Measurements from ENCODE around the gene SCNN1A. TPM values are rescaled to one million over a fixed set of nuclear protein-coding genes. Genes with fewer than 3 reads are reported as not detected.

The SCNN1A gene
- total RNA-seq, 1 donor from 2014 or later: 20.3 TPM

DNA sequence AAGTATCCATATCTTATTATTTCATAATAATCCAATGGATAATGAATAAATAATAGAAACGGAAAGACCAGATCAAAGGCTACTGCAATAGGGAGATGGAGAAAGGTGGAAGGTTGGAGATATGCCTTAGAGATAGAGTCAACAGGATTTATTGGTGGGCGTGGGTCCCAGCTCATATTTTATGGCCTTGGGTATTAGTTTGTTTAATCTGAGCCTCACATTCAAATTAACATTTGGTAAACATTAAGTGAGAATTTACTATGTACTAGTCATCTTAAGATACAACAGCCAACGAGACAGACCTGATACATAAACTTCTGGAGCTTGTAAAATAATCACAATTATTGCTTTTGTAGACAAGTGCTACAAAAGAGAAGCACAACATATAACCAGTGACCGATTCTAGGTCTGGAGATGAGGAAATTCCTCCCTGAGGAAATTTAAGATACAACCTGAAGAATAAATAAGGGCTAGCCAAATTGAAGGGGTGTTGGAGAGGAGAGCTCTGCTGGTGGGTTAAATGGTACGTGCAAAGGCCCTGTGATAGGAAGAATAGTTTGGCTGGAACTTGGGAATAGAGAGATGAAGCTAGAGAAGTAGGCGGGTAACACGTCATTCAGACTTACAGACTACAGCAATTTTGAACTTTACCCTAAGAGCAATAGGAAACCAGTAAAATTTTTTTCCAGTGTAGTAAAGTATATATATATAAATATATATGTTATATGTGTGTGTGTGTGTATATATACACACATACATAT is 24.7 kb upstream of the SCNN1A start:
- no peaks in the 10 kb centered on the region for H3K9me3 Mint-ChIP-seq
- TF ChIP-seq CTCF (IDR thresholded peaks at IDR 0.05; ENCODE audit: unreplicated experiment): no peak
- H3K36me3 Mint-ChIP-seq: peaks cover 6% of the 10 kb centered on the region
- H3K27me3 Mint-ChIP-seq (ENCODE audit: low read depth): no peaks in the 10 kb centered on the region
- DNase-seq (ENCODE audit: low spot score in 2 of 2, unreplicated experiment in 2 of 2): no peak
- H3K27ac Mint-ChIP-seq: no peak overlapping the region
- H3K4me3 Mint-ChIP-seq: no peak overlapping the region
- H3K4me1 Mint-ChIP-seq: no peaks in the 10 kb centered on the region

DNA sequence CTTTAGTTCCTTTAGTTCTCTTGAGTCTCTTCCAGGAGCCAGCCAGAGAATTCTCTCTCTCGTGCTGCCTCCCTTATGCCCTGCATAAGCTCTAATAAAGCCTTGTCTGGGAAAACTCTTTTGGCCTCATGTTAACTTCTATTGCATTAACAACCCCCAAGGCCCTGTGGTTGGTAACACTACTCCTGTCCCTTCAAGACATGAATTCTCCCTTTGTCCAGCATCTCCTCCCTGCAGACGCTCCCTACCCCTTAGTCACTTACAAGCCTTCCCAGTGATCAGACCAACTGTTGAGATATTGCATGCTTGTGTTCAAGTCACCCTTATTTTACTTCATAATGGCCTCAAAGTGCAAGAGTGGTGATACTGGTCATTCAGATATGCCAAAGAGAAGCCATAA is 20.7 kb upstream of the SCNN1A start:
- Mint-ChIP-seq H3K4me1 (no peaks in the 10 kb centered on the region), H3K9me3 (no peaks in the 10 kb centered on the region), H3K27ac (no peak overlapping the region), H3K36me3 (peaks cover 28% of the 10 kb centered on the region), H3K4me3 (no peak overlapping the region), H3K27me3 (ENCODE audit: low read depth) (no peaks in the 10 kb centered on the region)
- DNase-seq (ENCODE audit: low spot score in 2 of 2, unreplicated experiment in 2 of 2): no peak
- no peak for TF ChIP-seq CTCF (IDR thresholded peaks at IDR 0.05; ENCODE audit: unreplicated experiment)

- no peaks in the 10 kb centered on the region for H3K27me3 Mint-ChIP-seq (ENCODE audit: low read depth)
- no peaks in the 10 kb centered on the region for H3K9me3 Mint-ChIP-seq
- no peak overlapping the region for H3K4me3 Mint-ChIP-seq
- H3K4me1 Mint-ChIP-seq: no peaks in the 10 kb centered on the region
- DNase-seq (ENCODE audit: low spot score in 2 of 2, unreplicated experiment in 2 of 2): no peak
- H3K27ac Mint-ChIP-seq: no peak overlapping the region
- TF ChIP-seq CTCF (IDR thresholded peaks at IDR 0.05; ENCODE audit: unreplicated experiment): no peak
- peaks cover 28% of the 10 kb centered on the region for H3K36me3 Mint-ChIP-seq
Measured at GRCh38 chr12:6394398-6394797, 19.0 kb upstream of the SCNN1A start.

- H3K4me1 Mint-ChIP-seq: no peaks in the 10 kb centered on the region
- no peak overlapping the region for H3K4me3 Mint-ChIP-seq
- no peak for TF ChIP-seq CTCF (IDR thresholded peaks at IDR 0.05; ENCODE audit: unreplicated experiment)
- H3K27ac Mint-ChIP-seq: no peak overlapping the region
- no peaks in the 10 kb centered on the region for H3K27me3 Mint-ChIP-seq (ENCODE audit: low read depth)
- no peaks in the 10 kb centered on the region for H3K9me3 Mint-ChIP-seq
- no peak for DNase-seq (ENCODE audit: low spot score in 2 of 2, unreplicated experiment in 2 of 2)
- peaks cover 34% of the 10 kb centered on the region for H3K36me3 Mint-ChIP-seq
Measured at GRCh38 chr12:6393109-6393508, 17.7 kb upstream of the SCNN1A start.

DNA sequence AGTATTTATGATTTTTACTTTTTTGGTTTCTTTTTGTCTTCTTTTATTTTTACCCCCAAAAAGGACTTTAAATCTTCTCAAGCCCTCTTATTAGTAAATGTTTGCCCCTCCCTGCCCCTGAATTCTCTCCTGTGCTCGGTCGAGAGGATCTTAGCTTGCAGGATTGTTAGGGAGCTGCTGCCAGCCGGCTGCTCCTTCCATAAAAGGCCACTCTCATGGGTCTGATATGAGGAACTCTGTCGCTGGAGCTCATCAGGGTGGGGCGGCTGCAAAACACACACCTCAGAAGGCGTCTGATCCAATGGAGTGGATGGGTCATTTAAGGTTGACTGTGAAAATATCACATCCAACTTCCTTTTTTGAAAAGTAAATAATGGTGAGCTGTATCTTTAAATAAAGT is 17.1 kb upstream of the SCNN1A start:
- Mint-ChIP-seq H3K36me3 (peaks cover 35% of the 10 kb centered on the region), H3K9me3 (no peaks in the 10 kb centered on the region), H3K27me3 (ENCODE audit: low read depth) (no peaks in the 10 kb centered on the region), H3K4me1 (no peaks in the 10 kb centered on the region), H3K4me3 (no peak overlapping the region), H3K27ac (peak overlapping the region; percentile 21)
- no peak for DNase-seq (ENCODE audit: low spot score in 2 of 2, unreplicated experiment in 2 of 2)
- no peak for TF ChIP-seq CTCF (IDR thresholded peaks at IDR 0.05; ENCODE audit: unreplicated experiment)

Data from mesothelial cell of epicardium (in vitro differentiated cells).